Dendritic cell treated with granulocyte-macrophage colony-stimulating factor and Interleukin-4, amounts not matched to agents 40 ng/mL and 50 ng/mL, for 4 days (primary cell): ENCODE results near the gene BUB1.
A peak's percentile ranks its signal among the peaks of the same experiment; 100 is the strongest.
"Not testable (repeated sequence)": the region's sequence is repeated elsewhere in the genome, so short reads cannot be mapped to it uniquely, and the experiment has no call there.

Source experiments
- H3K27ac Mint-ChIP-seq: one replicate; pipeline ENCODE4 v1.8.0; 2022; ENCODE audit warnings: mild to moderate bottlenecking, mixed read lengths
- H3K27me3 Mint-ChIP-seq: one replicate; pipeline ENCODE4 v1.8.0; 2022; ENCODE audit warnings: mild to moderate bottlenecking, mixed read lengths
- H3K36me3 Mint-ChIP-seq: one replicate; pipeline ENCODE4 v1.8.0; 2022; ENCODE audit warnings: low read depth, mixed read lengths
- H3K4me1 Mint-ChIP-seq: one replicate; pipeline ENCODE4 v1.8.0; 2022; ENCODE audit warnings: low read depth, mixed read lengths
- H3K4me3 Mint-ChIP-seq: one replicate; pipeline ENCODE4 v1.8.0; 2022; ENCODE audit warnings: mild to moderate bottlenecking, moderate library complexity, mixed read lengths
- H3K9me3 Mint-ChIP-seq: one replicate; pipeline ENCODE4 v1.8.0; 2022; ENCODE audit warnings: mixed read lengths
- intact Hi-C: fragments of 100-400 bp; cut with micrococcal nuclease; formaldehyde crosslinking; loops from one replicate; pipeline ENCODE4 v1.15.0; 2022

The BUB1 gene

DNA sequence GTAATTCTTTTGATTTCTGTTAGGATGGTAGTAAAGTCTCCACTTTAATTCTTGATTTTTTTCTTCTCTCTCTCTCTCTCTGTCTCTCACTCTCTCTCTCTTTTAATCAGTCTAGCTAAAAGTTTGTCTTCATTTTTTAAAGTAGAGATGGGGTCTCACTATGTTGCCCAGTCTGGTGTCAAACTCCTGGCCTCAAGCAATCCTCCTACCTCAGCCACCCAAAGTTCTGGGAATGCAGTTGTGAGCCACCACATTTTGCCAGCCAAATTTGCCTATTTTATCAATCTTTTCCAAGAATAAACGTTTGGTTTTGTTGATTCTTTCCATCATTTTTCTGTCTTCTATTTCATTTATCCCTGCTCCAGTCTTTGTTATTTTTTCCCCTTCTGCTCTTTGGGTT lies 30.6 kb upstream of the BUB1 start:
- peak overlapping the region; percentile 11 for H3K27ac Mint-ChIP-seq
- H3K4me3 Mint-ChIP-seq = no peak overlapping the region
- H3K9me3 Mint-ChIP-seq = no peaks in the 10 kb centered on the region
- intact Hi-C loops = no loop called here
- H3K4me1 Mint-ChIP-seq = peaks cover 28% of the 10 kb centered on the region
- H3K27me3 Mint-ChIP-seq = no peaks in the 10 kb centered on the region
- no peaks in the 10 kb centered on the region for H3K36me3 Mint-ChIP-seq

DNA sequence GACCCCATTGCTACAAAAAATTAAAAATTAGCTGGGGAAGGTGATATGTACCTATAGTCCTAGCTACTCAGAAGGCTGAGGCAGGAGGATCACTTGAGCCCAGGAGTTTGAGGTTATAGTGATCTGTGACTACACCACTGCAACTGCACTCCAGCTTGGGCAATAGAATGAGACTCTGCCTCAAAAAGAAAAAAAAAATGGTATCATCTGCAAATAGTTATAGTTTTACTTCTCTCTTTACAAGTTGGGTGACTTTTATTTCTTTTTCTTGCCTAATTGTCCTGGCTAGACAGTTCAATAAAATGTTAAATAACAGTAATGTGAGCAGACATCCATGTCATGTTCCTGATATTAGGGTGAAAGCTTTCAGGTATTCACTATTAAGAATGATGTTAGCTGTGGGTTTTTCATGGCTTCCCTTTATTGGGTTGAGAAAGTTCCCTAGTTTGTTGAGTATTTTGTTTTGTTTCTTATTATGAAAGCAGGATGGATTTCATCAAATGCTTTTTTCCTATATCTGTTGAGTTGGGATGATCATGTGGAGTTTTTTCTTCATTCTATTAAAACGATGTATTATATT lies 29.6 kb upstream of the BUB1 start:
- H3K36me3 Mint-ChIP-seq = no peaks in the 10 kb centered on the region
- intact Hi-C loops = no loop called here
- no peaks in the 10 kb centered on the region for H3K9me3 Mint-ChIP-seq
- H3K4me3 Mint-ChIP-seq = no peak overlapping the region
- H3K27me3 Mint-ChIP-seq = no peaks in the 10 kb centered on the region
- peaks cover 37% of the 10 kb centered on the region for H3K4me1 Mint-ChIP-seq
- H3K27ac Mint-ChIP-seq = no peak overlapping the region

GRCh38 chr2:110702514-110703380 lies 24.9 kb upstream of the BUB1 start:
- Mint-ChIP-seq H3K27ac (no peak overlapping the region), H3K27me3 (no peaks in the 10 kb centered on the region), H3K36me3 (no peaks in the 10 kb centered on the region), H3K4me3 (no peak overlapping the region), H3K9me3 (no peaks in the 10 kb centered on the region), H3K4me1 (peaks cover 23% of the 10 kb centered on the region)
- intact Hi-C loops = no loop called here

GRCh38 chr2:110698253-110698652 lies 20.4 kb upstream of the BUB1 start:
- H3K4me3 Mint-ChIP-seq, H3K36me3 Mint-ChIP-seq, H3K9me3 Mint-ChIP-seq, H3K27ac Mint-ChIP-seq, H3K27me3 Mint-ChIP-seq, intact Hi-C loops: not testable (repeated sequence)
- peaks cover 36% of the 10 kb centered on the region for H3K4me1 Mint-ChIP-seq

DNA sequence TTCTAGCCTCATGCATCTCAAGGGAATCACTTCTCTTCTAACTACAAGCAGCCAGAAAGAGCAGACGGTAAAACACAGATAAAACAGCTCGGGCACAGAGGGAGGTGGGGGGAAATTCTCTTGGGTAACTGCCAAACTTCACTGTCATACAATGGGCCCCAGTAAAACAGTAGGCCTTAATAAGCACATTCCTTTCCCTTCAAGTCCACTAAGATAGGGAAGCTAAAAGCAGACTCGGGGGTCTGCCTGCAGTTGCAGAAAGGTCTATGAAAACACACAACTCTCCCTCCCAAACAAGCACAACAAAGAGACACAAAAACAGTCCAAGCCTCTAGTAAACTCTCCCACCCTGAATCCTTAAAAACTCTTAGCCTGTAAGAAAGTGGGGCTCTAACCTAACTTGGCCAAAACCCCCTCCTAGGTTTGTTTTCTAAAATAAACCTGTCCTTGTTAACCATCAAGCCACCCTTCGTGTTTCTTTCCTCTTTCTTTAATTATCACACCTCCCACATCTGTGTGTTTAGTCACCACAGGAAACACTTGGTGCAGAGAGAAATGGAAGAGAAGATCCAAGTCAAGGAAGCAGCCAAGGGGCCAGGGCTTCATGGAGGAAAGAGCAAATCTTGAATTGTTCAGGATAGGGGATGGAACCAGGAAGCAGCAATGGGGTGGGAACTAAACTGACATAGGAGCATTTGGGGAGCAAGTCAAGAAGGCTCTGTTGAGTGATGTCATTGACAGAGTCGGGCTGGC lies 17.5 kb upstream of the BUB1 start:
- intact Hi-C loops, H3K27ac Mint-ChIP-seq, H3K36me3 Mint-ChIP-seq, H3K4me3 Mint-ChIP-seq, H3K27me3 Mint-ChIP-seq, H3K9me3 Mint-ChIP-seq: not testable (repeated sequence)
- peaks cover 20% of the 10 kb centered on the region for H3K4me1 Mint-ChIP-seq

DNA sequence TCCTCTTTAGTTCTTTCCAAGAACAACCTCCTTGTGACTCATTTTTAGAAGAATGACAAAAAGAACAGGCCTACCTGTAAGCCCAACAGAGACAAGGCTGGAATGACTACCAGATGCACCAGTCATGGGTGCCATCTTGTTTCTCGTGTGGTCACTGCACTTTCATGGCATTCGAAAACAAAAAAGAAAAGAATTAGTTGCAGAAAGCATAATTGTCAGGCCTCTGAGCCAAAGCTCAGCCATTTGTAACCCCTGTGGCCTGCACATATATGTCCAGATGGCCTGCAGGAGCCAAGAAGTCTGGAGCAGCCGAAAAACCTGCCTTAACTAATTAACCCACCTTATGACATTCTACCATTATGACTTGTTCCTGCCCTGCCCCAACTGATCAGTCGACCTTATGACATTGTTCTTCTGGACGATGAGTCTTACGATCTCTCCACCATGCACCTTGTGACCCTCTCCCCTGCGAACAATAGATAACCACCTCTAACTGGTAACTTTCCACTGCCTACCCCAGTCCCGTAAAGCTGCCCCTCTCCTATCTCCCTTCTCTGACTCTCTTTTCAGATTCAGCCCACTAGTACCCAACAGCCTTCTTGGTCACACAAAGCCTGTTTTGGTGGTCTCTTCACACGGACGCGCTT lies 13.9 kb upstream of the BUB1 start:
- H3K27ac Mint-ChIP-seq = no peak overlapping the region

DNA sequence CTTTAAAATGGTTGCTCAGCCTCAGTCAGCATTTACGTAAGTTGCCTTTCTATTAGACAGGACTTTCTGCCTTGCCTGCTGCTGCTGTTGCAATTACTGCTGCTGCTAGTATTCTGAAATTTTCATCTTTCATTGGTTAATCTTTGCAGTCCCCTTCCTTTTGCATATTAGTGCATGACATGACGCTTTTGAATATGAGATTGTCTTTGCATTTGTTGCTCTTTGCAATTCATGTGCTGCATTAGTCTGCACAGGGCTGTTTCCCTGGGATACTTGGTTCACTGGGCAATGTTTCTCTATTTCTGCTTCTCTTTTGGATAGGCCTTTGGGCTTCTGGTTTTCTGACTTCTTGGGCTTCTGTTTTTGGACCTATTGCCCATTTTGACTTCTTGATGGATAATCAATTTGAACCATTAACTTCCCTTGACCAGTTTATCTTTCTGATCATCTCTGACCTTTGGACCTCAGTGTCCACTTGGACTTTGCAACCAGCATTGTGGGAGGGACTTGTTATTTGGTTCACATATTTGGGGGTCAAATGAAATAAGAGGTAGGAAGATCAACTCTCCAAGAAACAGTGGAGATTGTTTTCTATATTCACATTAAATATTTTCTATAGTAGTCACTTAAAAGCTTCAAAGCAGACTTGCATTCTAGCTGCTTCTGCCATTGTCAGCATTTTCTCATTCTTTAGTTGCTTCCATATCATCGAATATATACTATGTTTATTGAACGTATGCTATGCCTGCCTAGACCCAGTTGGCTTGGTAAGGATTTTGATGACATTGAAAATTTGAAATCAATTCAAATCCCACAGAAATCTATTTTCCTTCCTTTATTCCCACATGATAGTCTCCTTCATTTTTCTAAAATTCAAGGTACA lies 12.5 kb upstream of the BUB1 start:
- no peak overlapping the region for H3K4me3 Mint-ChIP-seq
- intact Hi-C loops = no loop called here
- H3K4me1 Mint-ChIP-seq = peaks cover 16% of the 10 kb centered on the region
- no peaks in the 10 kb centered on the region for H3K27me3 Mint-ChIP-seq
- H3K9me3 Mint-ChIP-seq = peaks cover 12% of the 10 kb centered on the region
- no peak overlapping the region for H3K27ac Mint-ChIP-seq
- H3K36me3 Mint-ChIP-seq = no peaks in the 10 kb centered on the region

More for the DNA sequence above, 13.9 kb upstream of the BUB1 start:
- H3K27me3 Mint-ChIP-seq = no peaks in the 10 kb centered on the region
- H3K9me3 Mint-ChIP-seq = peaks cover 12% of the 10 kb centered on the region
- H3K4me3 Mint-ChIP-seq = no peak overlapping the region
- intact Hi-C loops = no loop called here
- peaks cover 20% of the 10 kb centered on the region for H3K4me1 Mint-ChIP-seq
- no peaks in the 10 kb centered on the region for H3K36me3 Mint-ChIP-seq

DNA sequence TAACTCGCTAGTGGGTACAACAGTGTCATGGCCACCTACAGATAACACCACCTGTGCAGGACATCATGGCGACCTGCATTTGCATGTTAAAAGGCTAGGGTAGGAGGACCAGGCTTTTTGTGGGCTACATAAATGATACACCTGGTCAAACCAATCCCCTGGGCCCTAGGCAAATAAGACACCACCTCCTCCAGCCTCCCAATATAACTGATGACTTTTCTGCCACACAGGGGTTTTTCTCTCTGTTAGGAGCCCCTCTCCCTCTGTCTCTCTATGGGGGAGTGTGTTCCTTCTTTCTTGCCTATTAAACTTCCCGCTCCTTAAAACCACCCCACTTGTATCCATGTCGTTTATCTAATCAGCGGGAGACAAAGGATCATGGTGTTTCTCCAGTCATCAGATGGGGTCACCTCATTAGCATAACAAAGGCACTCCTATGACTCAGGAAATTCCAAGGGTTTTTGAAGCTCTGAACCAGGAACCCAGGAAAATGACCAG lies 10.8 kb upstream of the BUB1 start:
- Mint-ChIP-seq H3K36me3 (no peaks in the 10 kb centered on the region), H3K27ac (no peak overlapping the region)

GRCh38 chr2:110687775-110688484 lies 10.1 kb upstream of the BUB1 start:
- H3K36me3 Mint-ChIP-seq, H3K4me1 Mint-ChIP-seq, H3K27ac Mint-ChIP-seq, intact Hi-C loops, H3K27me3 Mint-ChIP-seq, H3K4me3 Mint-ChIP-seq: not testable (repeated sequence)
- peaks cover 12% of the 10 kb centered on the region for H3K9me3 Mint-ChIP-seq

More for the DNA sequence above, 10.8 kb upstream of the BUB1 start:
- H3K4me1 Mint-ChIP-seq = no peaks in the 10 kb centered on the region
- no peak overlapping the region for H3K4me3 Mint-ChIP-seq
- peaks cover 12% of the 10 kb centered on the region for H3K9me3 Mint-ChIP-seq
- no peaks in the 10 kb centered on the region for H3K27me3 Mint-ChIP-seq
- intact Hi-C loops = no loop called here

DNA sequence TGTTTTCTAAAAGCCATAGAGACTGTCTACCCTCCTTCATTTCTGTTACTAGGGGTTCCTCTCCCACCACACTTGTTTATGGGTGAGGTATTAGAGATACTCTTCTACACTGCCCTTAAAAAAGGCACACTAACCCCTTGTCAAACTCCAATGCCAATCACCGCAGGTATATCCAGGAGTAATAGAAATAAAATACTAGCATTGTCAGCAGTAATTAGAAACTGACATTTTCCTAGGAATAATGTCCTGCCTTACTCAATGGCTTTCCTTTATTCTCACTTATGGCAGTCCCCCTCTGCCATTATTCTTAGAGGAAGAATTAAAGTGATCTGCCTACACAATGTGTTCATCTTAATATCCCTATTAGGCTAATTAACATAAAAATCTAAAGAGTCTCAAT lies 5.0 kb upstream of the BUB1 start:
- H3K27ac Mint-ChIP-seq = no peak overlapping the region

GRCh38 chr2:110682267-110682666 lies 4.4 kb upstream of the BUB1 start:
- Mint-ChIP-seq H3K27me3 (no peaks in the 10 kb centered on the region), H3K4me1 (peaks cover 17% of the 10 kb centered on the region), H3K4me3 (no peak overlapping the region), H3K9me3 (no peaks in the 10 kb centered on the region), H3K36me3 (peaks cover 7% of the 10 kb centered on the region), H3K27ac (no peak overlapping the region)
- intact Hi-C loops = no loop called here

More for the DNA sequence above, 5.0 kb upstream of the BUB1 start:
- H3K4me1 Mint-ChIP-seq = peaks cover 17% of the 10 kb centered on the region
- no peaks in the 10 kb centered on the region for H3K27me3 Mint-ChIP-seq
- peaks cover 5% of the 10 kb centered on the region for H3K9me3 Mint-ChIP-seq
- H3K4me3 Mint-ChIP-seq = no peak overlapping the region
- H3K36me3 Mint-ChIP-seq = peaks cover 6% of the 10 kb centered on the region
- intact Hi-C loops = no loop called here

DNA sequence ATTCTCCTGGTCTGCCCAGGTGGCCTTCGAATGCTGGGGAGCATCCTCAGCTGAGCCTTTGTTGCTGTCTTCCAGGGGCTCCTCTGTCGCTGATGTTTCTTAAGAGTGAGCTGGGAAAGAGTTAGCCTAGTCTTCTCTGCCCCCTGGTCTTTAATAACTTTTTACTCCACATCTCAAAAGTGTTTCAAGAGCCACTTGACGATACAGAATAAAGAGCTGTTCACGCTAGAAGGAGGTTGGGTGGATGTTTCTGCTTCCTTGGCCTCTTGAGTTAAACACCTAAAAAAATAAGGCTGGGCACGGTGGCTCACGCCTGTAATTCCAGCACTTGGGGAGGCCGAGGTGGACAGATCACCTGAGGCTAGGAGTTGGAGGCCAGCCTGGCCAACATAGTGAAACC lies 2.8 kb upstream of the BUB1 start:
- Mint-ChIP-seq H3K9me3 (no peaks in the 10 kb centered on the region), H3K27me3 (no peaks in the 10 kb centered on the region), H3K36me3 (peaks cover 7% of the 10 kb centered on the region), H3K4me1 (peaks cover 17% of the 10 kb centered on the region), H3K27ac (no peak overlapping the region), H3K4me3 (no peak overlapping the region)
- intact Hi-C loops = no loop called here
